HG03571 (cell line): ENCODE measurements around the gene OSCP1.

Source experiments
- ATAC-seq: cut with Tn5 transposase; IDR thresholded peaks from one replicate; pipeline ENCODE4 v1.9.1; 2021; ENCODE audit not compliant: unreplicated experiment

Gene OSCP1

GRCh38 chr1:36450919-36451305 is 661 bp upstream of the OSCP1 start:
- ATAC-seq: no peak

GRCh38 chr1:36448530-36449056 is 1.7 kb downstream of the OSCP1 start:
- no peak for ATAC-seq

- no peak for ATAC-seq
These were observed 2.8 kb downstream of the OSCP1 start for GRCh38 chr1:36447450-36447849.

DNA sequence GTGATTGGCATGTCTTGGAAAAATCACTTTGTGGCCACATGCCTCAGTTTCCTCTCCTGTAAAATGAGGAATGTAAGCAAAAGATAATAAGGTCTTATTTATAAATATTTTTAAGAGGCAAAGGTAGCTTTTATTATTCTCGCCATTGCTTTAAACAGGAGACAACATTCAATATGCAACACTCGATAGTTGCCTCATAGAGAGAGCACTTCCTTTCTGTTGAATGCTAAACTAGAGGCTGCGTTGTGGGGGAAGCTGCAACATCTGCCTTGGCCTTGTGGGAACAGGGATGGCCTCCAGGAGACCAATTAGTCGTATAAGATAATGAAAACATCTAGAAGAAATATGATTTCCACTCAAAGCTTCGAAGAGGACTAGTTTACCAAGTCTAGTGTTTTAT is 3.5 kb downstream of the OSCP1 start:
- no peak for ATAC-seq

- ATAC-seq: no peak
These were observed 4.0 kb downstream of the OSCP1 start for GRCh38 chr1:36446271-36446670.

- no peak for ATAC-seq
These were observed 7.0 kb downstream of the OSCP1 start for GRCh38 chr1:36443297-36443696.

DNA sequence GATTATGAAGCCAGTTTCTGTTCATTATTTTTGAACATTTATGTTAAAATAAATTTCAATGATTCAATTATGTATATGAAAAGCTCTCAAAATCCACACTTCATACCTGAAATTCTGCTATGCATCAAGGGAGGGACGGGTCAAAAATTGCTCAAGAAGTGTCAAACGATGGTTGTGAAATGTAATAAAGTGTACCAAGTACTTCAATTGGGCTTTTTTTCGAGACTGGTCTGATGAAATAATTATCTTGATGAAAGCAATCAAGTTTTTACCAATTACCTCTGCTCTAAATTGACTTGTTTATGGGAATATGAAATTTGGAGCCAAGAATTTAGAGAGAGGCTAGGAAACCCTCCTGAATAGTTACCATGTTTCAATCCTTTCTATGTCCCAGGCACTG is 7.9 kb downstream of the OSCP1 start:
- ATAC-seq: no peak

DNA sequence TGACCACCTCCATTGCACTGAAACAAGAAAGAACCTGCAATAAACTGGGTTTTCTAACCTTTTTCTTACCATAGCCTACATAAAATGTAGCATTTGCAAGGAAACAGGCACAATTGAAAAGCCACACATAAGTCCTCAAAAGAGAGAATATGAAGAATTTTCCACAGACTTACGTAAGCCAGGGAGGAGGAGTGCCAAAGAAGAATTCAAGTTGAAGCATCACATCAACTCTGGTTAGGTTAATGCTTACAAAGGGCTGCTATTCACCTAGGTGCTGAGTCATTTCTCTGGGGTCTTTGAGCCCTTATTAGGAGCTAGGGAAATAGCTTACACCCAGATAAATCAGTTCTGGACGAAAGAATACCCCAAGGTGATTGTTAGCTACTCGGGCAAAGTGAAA is 9.6 kb downstream of the OSCP1 start:
- ATAC-seq: no peak

DNA sequence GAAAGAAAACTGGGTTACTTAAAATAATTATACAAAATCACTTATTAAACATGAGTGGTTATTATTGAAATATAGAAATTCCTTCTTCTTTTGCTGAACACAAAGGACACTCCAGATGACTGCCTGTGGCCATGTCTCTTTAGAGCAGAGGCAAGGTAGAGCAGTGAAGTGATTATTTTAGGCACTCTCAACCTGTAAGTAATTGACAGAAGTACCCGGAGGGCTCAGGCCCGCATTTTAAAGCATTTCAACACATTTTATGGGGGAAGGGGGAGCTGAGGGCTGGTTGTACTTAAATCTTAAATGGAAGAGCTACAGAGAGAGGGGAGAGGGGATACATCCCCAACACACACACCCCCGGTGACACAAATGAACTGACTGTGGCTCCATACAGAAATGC is 10.2 kb downstream of the OSCP1 start:
- no peak for ATAC-seq

GRCh38 chr1:36438715-36439114 is 11.5 kb downstream of the OSCP1 start:
- ATAC-seq: no peak

- ATAC-seq: no peak
These were observed 13.4 kb downstream of the OSCP1 start for GRCh38 chr1:36436821-36437220.

- no peak for ATAC-seq
These were observed 17.1 kb downstream of the OSCP1 start for GRCh38 chr1:36433102-36433501.

- ATAC-seq: no peak
These were observed 17.6 kb downstream of the OSCP1 start for GRCh38 chr1:36432616-36433015.

GRCh38 chr1:36425791-36426190 is 24.5 kb downstream of the OSCP1 start:
- no peak for ATAC-seq

GRCh38 chr1:36421649-36422048 is 28.6 kb downstream of the OSCP1 start:
- ATAC-seq: no peak

DNA sequence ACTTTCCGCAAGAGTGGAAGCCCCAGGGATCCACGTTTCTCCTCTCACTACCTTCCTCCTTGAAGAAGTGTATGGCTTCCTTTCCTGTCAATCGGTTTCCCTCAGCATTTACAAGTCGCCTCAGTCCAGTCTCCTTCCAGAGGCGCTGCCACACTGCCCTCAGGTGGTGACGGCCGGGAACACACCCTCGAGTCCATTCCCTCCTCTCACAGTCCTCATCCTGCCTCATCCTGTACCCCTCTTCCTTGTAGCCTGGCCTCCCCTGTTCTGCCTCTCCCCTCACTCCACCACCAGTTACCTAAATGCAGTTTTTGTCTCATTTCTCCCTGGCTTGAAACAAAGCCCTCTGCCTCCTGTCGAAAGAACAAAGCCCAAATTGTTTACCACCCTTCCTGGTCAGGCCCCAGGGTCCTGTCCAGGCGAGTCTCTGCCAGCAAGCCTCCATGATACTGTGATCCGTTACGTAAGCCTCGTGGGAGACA is 29.4 kb downstream of the OSCP1 start:
- no peak for ATAC-seq

DNA sequence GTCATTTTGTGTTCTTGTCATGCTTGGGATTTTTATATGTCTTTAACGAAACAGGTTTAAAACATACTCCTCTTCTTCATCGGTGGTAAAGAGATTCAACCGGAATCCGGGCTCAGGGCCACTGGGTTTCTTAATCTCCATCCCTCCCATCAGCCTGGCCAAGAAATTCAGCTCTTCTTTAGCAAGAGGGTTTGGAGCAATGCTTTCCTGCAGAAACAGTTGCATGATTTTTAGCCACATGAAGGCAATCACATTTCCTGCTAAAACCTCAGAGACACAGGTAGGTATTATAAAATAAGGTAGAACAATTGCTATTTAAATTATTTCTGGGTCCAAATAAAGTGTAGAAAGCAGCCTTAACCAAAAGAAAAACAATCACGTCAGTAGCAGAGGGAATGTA is 29.8 kb downstream of the OSCP1 start:
- ATAC-seq: no peak

DNA sequence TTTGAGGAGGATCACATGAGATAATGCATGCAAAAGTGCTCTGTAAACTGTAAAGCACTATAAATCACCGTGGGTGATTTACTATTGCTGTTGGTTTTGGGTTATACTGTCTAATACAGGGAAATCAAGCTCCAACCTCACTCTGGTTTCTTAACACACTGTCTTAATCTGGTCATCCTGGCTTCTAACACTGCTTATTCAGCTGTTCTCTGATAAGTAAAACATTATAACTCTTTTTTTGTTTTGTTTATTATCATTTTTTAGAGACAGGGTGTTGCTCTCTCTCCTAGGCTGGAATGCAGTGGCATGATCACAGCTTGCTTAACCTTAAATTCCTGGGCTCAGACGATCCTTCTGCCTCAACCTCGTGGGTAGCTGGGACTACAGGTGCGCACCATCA is 30.7 kb downstream of the OSCP1 start:
- no peak for ATAC-seq

DNA sequence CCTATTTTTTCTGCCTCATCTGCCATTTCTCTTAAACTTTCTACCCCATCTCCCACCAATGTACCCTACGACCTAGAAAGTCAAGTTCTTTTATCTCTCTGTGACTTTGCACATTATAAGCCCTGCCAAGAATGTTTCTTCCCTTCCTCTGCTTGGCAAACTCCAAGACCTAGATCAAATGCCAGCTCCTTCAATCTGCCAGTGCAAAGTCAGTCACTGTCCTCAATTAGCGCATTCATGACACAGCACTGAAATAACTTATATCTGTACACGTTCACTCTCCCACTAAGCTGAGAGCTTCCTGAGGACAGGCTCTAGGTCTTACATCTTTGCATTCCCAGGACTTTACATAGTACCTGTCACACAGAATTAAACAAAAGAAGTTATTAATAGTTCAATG is 31.1 kb downstream of the OSCP1 start:
- ATAC-seq: no peak

DNA sequence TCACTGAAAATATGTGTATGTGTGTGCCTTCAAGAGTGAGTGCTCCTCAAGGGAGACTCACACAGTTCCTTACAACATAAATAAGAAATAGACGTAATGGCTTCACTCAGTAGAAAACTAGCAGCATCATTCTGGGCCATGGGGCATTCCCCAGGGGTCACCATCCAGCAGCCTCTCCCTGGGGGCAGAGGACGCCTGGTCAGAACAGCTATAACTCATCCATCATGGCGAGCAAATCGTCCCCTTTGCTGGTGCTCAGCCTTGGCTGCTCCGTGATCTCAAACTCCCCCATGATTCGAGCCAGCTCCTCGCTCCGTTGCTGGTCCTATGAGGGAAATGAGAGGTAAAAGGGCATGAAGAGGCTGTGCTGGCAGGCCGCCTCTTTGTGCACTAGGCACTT is 32.3 kb downstream of the OSCP1 start:
- ATAC-seq: no peak

- no peak for ATAC-seq
These were observed 34.5 kb downstream of the OSCP1 start for GRCh38 chr1:36415661-36416326.

DNA sequence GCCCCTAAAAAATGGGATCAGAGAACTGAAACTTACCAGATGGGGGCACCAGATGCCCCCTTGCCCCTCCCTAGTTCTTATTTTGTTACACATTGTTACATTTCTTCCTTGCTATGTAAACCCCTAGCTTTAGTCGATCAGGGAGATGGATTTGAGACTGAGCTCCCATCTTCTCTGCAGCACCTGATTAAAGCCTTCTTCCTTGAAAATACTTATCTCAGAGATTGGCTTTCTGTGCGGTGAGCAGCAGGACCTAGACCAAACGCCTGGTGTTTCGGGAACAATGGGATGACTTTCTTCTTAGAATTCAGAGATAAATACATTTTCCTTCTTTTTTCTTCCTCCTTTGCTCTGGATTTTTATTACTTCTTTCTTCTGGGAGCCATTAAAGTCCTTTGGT is 35.9 kb downstream of the OSCP1 start:
- ATAC-seq: no peak
